ENCODE measurements around the gene MANF.
A peak's percentile ranks its signal among the peaks of the same experiment; 100 is the strongest.
"Not testable (repeated sequence)": the region's sequence is repeated elsewhere in the genome, so short reads cannot be mapped to it uniquely, and the experiment has no call there.

MANF gene

GRCh38 chr3:51384726-51385473 lies at the start of gene MANF:
Gene MANF (plus strand): TSS chr3:51385291. CDS start chr3:51385343, 52 bp downstream.
- peak; percentile 98 for DNase-seq

DNA sequence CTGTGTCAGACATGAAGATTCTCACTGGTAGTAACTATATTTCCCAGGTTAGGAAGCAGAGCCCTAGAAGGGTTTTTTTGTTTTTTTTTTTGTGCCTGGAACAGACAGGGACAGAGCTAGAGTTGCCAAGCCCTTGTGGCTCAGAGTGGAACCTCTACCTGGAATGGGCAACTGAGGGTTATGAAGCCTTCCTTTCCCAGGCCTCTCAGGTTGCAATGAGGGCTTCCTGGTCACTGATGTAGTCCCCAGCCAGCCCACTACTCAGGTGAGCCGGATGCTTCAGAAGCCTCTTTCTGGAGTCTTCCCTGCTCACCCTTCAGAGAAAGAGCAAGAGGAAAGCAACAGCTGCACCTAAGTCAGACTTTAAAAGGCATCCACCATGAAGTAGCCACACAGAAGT lies 48.8 kb upstream of the MANF start:
- no peak for DNase-seq

GRCh38 chr3:51337666-51338065 lies 47.4 kb upstream of the MANF start:
- DNase-seq = no peak

DNA sequence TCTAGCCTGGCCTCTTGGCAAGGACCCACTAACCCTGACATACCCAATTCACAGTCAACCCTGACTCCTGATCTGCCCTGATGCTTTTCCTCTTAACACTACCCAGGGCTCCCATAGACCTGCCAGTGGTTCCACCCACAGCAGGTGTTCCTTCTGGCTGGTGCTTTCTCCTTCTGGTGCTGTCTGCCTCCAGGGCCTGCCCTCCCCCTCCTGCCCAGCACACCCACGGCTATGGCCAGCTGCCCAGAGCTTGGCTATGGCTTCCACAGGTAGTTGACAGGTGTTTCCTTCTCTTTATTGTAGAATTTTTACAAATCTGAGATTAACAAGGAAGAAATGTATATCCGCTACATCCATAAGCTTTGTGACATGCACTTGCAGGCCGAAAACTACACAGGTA lies 46.5 kb upstream of the MANF start:
- DNase-seq = no peak

DNA sequence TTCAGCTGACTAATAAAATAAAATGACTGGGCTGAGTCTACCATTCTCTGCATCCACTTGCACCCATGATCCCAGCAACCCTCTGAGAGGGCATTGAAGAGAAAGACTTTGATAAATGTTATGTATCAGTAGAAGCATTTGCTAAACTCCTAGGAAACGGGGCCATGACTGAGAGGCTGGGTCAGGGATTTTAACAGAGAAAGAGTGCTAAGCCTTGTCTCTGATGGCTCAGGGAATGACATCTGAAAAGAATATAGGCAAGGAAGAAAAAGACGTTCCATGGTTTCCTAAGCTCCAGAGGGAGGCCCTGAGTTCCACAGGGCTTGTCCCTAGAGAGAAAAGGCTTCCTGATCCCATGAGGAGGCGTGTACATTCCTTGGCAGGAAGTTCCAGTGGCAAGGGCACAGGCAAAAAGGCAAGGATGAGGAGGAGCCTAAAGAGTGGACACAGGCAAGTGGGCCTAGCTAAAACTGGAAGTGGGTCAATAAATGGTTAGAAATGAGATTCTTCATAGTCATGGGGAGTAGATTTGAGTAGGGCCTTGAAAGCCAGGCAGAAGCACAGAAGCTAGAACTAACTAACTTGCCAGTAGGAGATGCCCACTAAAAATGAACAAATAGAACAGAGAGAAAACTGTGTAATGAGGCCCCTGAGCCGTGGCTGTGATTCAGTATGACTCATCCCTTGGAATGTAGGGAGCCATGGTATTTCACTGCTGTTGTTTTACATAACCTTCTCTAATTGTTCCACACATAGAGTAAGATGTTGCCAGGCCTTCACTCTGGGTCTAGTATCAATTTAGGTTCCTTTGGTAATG lies 44.9 kb upstream of the MANF start:
- DNase-seq = peak; percentile 93

DNA sequence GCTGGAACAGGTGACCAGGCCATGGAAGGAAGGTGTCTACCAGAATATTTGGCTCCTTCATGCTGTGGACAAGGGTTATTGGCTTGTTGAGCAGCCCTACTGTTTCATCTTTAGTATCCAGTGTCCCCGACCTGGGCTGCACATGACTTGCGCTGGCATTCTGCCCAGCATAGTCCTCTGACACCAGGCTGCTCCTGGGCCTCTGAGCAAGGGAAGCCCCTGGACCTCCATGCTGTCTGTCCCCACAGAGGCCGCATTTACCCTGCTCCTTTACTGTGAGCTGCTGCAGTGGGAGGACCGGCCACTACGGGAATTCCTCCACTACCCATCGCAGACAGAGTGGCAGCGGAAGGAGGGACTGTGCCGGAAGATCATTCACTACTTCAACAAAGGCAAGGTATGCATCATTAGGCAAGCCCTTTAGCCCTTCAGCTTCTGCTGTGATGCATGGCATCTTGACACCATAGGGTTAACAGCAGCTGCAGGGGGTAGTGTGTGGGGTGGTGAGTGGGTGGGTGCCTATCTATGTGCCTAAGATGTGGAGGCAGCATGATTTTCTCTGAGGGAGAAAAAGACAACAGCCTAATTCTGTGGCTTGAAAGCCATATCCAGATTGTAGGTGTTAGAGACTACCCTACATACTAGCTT lies 44.0 kb upstream of the MANF start:
- no peak for DNase-seq

DNA sequence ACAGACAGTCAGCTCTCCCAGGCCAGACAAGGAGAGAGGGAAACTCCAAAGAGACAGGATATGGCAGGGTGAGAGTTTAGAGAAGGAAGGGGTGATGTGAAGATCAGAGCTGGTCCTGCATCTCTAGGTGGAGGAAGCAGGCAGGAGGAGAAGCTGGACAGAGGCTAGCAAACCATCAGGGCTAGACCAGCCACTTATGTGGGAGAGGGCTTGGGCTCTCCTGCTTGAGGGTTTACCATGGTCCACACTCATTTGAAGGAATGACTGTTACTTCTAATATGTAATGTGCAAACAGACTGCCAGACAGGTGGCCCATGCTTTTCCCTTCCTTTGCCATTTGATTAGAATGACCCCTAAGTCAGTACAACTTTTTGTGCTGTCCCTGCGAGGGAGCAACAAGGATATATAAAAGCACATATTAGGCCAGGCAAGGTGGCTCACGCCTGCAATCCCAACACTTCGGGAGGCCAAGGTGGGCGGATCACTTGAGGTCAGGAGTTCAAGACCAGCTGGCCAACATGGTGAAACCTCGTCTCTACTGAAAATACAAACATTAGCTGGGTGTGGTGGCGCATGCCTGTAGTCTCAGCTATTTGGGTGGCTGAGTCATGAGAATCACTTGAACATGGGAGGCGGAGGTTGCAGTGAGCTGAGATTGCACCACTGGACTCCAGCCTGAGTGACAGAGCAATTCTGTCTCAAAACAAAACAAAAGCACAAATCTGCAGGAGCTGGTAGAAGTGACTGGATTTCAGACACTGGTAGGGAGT lies 41.0 kb upstream of the MANF start:
- DNase-seq = peak; percentile 71

GRCh38 chr3:51350751-51351150 lies 34.3 kb upstream of the MANF start:
- DNase-seq = no peak

- no peak for DNase-seq
Observed at GRCh38 chr3:51353131-51353530, 32.0 kb upstream of the MANF start.

DNA sequence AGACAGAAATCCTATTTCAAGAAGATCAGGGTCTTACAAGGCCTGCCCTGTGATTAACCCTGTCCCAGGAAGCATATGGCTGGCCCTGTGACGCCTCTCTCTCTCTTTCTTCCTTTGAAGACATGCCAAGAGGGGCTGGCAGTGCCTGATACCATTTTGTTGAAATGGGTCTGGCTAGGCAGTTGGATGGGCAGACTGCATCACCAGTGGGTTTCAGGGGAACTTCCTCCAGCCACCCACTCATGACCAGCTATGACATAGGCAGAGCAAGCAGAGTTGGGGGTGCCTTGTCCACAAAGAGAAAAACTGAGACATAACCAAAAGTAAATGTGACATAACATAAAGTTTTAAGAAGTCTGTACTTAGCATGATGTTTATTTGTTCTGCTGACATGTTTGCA lies 31.4 kb upstream of the MANF start:
- DNase-seq = no peak

- no peak for DNase-seq
Observed at GRCh38 chr3:51354172-51354571, 30.9 kb upstream of the MANF start.

- DNase-seq = no peak
Observed at GRCh38 chr3:51354731-51355615, 30.1 kb upstream of the MANF start.

GRCh38 chr3:51355891-51356578 lies 29.1 kb upstream of the MANF start:
- no peak for DNase-seq

GRCh38 chr3:51357856-51358255 lies 27.2 kb upstream of the MANF start:
- DNase-seq = no peak

- no peak for DNase-seq
Observed at GRCh38 chr3:51358981-51359380, 26.1 kb upstream of the MANF start.

GRCh38 chr3:51360806-51361205 lies 24.3 kb upstream of the MANF start:
- DNase-seq = no peak

DNA sequence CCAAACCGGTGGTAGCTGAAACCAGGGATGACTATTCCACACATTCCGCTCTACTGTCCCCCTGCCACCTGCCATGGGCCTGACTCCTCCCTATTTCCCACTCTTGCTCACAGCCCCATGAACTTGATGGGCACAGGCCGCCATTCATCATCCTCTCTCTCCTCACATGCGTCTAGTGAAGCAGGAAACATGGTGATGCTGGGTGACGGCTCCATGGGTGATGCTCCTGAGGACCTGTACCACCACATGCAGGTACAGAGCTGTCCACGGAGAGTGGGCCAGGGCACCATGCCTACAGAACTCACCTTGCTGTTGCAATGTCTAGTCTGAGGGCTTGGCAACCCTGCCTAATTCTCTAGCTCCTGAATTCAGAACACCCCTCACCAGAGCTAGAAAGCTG lies 23.3 kb upstream of the MANF start:
- DNase-seq = no peak

GRCh38 chr3:51362476-51362875 lies 22.6 kb upstream of the MANF start:
- no peak for DNase-seq

DNA sequence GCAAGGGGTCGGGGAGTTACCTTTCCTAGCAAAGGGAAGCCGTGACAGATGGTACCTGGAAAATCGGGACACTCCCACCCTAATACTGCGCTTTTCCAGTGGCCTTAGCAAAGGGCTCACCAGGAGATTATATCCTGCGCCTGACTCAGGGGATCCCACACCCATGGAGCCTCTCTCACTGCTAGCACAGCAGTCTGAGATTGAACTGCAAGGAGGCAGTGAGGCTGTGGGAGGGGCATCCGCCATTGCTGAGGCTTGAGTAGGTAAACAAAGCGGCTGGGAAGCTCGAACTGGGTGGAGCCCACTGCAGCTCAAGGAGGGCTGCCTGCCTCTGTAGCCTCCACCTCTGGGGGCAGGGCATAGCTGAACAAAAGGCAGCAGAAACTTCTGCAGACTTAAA lies 16.8 kb upstream of the MANF start:
- not testable (repeated sequence) for DNase-seq

- peak; percentile 47 for DNase-seq
Observed at GRCh38 chr3:51371943-51372557, 13.0 kb upstream of the MANF start.
